GM18909 (cell line): Measurements from ENCODE around the gene CCDC183.
"Not testable (repeated sequence)": the region's sequence is repeated elsewhere in the genome, so short reads cannot be mapped to it uniquely, and the experiment has no call there.

Experiments used
- ATAC-seq: cut with Tn5 transposase; IDR thresholded peaks from one replicate; pipeline ENCODE4 v1.9.1; 2021; ENCODE audit warnings: mild to moderate bottlenecking; ENCODE audit not compliant: unreplicated experiment, poor library complexity

Gene CCDC183

DNA sequence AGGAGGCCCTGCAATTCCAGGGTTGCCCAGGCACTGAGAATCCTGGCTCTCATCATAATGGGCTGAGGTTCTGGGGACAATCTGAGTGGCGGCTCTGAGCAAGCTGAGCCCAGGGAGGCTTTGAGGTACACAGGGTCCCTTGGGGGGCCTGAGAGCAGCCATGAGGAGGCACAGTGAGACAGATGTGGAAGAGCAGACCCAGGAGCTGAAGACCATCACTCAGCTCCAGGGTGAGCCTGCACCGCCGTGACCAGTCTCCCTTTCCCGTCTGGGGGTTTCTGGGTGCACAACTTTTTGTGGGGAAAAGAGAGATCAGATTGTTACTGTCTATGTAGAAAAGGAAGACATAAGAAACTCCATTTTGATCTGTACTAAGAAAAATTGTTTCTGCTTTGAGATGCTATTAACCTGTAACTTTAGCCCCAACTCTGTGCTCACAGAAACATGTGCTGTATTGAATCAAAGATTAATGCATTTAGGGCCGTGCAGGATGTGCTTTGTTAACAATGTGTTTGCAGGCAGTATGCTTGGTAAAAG is at the start of gene CCDC183:
TSS of gene CCDC183 (plus strand) at position 101 of the 537 bp plus-strand sequence. CDS start at position 161, 60 bp downstream.
- no peak for ATAC-seq

GRCh38 chr9:136746621-136747020 is 49.5 kb upstream of the CCDC183 start:
- no peak for ATAC-seq

DNA sequence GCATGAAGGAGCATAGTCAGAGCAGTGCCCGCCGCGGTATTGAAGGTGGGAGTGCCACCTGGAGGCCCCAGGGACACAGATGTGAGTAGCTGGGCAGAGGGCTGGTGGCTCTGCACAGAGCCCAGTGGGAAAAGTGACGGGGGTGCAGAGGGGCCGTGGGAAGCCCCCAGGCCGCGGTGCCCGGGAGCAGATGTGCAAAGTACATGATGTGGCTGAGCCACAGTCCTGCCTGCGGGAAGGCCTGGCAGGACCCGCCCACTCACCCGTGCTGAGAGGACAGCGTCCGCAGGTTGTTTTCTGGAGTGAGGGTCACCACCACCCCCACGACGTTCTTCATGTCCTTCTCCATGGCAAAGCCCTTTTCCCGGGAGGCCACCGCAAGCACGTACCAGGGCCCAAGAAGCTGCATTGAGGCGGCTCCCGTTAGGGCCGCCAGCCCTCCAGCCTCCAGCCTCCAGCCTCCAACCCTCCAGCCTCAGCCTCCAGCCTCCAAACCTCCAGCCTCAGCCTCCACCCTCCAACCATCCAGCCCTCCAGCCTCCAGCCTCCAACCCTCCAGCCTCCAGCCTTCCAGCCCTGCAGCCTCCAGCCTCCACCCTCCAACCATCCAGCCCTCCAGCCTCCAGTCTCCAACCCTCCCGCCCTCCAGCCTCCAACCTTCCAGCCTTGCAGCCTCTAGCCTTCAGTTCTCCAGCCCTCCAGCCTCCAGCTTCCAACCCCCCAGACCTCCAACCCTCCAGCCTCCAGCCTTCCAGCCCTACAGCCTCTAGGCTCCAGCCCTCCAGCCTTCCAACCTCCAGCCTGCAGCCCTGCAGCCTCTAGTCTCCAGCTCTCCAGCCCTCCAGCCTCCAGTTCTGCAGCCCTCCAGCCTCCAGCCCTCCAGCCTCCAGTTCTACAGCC is 48.7 kb upstream of the CCDC183 start:
- ATAC-seq, result no peak

GRCh38 chr9:136748201-136748600 is 47.9 kb upstream of the CCDC183 start, which contains the start of gene LCN6:
Gene LCN6 (minus strand): TSS chr9:136748525. CDS start chr9:136748483, 42 bp downstream.
- ATAC-seq, result no peak

DNA sequence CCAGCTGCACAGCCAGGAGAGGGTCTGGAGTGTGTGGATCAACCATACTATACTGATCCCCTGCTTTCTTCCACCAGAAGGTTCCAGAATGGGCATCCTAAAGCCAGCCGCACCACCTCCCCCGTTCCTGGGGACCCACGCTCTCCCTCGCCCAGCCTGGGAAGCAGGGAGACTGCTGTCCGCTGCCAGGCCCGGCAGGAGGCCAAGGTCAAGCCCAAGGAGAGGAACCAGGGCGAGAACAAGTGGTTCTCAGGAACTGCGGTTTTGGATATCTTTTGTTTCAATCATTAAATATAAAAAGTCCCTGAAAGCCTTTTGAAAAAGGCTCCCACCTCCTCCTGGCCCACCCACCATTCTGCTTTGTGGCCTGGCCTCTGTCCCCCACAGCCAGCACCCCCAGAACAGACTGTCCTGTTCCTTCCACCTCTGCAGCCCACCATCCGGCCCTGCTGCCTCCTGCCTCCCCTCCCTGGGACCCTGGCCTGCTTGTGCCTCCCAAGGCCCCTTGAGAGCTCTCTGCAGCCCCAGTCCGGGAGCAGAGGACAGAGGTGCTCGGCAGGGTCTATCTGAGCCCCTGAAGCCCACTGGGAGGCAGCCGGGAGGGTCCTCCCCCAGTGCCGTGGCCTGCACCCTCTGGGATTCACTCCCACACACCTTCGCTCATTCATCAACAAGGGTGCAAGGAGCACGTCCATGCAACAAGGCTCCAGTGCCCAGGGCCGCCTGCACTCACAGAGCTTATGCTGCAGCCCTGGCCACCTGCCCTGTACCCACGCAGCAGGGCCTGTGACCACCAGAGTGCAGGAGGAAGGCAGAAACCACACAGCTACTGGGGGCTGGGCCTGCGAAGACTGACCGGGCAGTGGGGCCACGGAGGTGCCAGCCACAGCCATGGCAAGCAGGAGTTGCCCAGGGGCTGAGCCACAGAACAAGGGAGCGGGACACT is 47.2 kb upstream of the CCDC183 start:
- ATAC-seq, result no peak

DNA sequence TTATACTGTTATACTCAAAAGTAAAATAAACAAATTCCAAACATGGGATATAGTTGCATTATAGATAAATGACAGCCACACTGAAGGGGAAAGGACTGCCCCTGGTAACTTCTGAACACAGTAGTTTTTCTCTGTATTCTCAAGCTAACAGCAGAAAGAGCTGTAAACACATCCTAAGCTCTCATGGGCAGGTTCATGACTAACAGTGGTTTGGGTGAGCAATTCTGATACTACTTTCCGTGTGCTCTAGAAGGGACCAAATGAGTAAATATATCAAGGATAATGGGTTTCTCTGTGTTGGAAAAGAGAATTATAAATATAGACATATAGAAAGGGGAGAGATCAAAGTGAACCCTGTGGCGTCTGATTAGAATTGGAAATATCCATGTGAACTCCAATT is 45.6 kb upstream of the CCDC183 start:
- ATAC-seq, result no peak

DNA sequence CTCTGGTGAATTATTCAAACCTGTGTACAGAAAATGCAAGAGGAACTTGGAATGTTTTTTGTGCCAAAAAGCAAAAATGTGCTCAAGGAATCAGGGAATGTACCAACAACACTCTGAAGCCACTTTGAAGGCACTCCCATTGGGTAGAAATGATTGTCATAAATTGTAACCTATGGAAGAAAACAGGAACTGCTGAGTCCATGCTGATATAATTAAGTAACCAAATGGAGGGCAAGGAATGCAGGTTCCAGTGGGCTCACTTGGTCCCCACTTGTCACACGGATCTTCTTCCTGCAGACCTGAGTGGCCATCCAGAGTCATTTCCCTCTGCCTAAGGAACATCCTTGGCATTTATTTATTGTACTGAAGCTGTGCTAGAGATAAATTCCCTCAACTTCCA is 44.9 kb upstream of the CCDC183 start:
- ATAC-seq, result no peak

DNA sequence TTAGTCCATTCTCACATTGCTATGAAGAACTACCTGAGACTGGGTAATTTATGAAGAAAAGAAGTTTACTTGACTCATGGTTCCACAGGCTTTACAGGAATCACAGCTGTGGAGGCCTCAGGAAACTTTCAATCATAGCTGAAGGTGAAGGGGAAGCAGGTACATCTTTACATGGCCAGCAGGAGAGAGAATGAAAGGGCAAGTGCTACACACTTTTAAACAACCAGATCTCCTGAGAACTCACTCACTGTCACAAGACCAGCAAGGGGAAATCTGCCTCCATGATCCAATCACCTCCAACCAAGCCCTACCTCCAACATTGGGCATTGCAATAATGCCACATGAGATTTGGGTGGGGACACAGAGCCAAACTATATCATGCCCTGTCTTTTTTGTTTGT is 44.3 kb upstream of the CCDC183 start:
- no peak for ATAC-seq

DNA sequence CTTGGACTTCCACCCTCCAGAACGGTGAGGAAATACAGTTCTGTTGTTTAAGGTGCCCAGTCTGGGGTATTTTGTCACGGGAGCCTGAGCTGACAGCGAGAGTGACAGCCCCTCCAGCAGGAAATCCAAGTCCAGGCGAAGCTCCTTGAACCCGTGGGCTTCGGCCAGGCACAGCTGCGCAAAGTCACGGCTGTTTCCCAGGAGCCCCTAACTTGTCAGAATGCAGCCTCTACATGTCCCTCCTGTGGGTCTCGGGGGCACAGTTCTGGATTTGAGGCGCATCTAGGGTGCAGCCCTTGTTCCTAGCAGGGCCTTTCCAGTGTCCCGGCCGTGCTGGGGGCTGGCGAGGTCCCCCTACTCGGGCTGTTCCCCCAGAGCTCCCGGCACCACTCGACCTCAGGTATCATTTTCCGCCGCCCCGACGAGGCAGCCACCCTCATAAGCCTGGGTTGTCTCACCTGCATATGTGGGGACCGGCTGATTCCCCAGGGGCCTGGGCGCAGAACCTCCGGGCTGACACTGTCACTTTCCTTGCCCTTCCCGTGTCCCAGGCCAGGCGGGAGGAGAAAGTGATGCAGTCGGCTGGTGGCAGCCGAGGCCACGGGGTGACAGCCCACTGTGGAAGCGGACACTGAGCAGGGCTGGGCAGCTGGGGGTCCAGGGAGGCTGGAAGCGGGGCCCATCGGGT is 42.6 kb upstream of the CCDC183 start:
- ATAC-seq, result no peak

DNA sequence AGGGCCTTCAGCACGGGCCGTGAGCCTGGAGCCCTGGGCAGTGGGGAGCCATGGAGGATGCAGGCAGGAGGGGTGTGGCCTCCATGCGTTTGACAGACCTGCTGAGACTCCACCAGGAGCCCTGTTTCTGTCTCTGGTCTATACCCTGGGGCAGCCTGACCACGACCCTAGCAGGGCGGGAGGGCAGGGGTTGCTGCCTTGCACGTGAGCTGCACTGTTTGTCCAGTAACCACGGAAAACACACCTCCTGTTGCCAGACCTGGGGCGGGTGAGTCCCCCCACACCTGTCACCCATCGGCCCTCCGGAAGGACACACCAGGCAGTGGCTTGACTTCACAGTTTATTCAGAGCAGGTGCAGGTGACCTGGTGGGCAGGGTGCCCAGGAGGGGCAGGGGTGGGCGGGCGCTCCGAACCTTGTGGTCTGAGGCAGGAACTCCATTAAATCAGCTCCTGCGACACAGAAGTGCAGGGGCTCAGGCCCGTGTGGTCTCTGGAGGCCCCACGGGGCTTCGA is 42.0 kb upstream of the CCDC183 start:
- ATAC-seq, result no peak

GRCh38 chr9:136754626-136755301 is 41.4 kb upstream of the CCDC183 start:
- no peak for ATAC-seq

DNA sequence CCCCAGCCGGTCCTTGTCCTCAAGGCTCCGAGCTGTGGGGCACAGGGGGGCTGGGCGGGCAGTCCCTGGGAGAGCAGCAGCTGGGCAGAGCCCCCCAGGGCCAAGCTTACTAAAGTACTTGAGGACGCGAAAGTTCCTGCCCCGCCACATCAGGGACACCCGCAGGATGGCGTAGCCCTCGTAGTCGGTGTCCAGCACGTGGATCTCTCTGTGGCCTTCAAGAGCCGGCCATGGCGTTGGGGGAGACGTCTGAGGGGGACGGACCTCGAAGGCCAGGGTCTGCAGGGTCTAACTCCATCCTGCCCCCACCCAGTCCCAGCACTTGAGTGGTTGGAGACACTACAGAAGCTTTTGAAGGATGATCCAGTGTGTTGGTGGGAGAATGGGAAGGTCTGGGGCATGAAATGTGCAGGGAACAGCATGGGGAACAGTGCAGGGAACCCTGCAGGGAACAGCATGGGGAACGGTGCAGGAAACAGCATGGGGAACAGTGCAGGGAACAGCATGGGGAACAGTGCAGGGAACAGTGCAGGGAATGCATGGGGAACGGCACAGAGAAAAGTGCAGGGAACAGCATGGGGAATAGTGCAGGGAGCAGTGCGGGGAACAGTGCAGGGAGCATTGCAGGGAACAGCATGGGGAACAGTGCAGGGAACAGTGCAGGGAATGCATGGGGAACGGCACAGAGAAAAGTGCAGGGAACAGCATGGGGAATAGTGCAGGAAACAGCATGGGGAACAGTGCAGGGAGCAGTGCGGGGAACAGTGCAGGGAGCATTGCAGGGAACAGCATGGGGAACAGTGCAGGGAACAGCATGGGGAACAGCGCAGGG is 40.6 kb upstream of the CCDC183 start:
- not testable (repeated sequence) for ATAC-seq

DNA sequence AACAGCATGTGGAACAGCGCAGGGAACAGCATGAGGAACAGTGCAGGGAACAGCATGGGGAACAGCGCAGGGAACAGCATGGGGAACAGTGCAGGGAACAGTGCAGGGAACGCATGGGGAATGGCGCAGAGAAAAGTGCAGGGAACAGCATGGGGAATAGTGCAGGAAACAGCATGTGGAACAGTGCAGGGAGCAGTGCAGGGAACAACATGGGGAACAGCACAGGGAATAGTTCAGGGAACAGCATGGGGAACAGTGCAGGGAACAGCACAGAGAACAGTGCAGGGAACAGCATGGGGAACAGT is 40.1 kb upstream of the CCDC183 start:
- no peak for ATAC-seq

DNA sequence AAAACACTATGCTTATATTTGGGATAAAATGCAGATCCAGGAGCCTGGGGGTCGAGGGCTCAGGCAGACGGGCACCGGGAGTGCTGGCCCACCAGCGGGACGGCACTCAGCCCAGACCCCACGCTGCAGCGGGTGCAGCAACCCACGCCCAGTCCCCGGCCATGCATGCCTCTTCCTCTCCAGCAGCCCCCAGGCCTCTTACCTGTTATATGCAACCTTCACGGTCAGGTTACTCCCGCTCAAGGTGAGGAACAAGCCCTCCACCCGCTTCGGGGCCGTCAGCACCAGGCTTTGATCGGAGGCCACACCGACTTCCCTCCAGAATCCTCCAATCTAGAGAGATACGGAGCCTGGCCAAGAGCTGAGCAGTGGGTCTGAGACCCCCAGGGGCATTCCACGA is 39.3 kb upstream of the CCDC183 start:
- ATAC-seq, result no peak

DNA sequence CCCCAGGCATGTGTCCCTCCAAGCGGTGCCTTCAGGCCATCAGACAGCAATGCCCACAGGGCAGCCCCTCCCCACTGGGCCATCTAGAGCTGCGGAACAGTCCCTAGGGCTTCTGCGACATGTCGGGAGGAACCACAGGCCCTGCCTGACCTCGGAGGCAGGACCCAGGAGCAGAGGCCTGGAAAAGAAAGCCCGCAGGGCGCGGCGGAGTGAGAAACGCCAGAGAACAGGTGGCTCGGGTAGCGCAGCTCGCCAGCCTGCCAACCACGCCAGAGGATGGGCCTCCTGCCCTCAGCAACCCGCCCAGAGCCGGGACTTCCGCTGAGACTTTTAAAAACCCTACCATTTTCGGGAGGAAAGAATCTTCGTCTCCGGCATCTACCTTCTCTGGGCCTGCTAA is 38.8 kb upstream of the CCDC183 start:
- ATAC-seq, result no peak

DNA sequence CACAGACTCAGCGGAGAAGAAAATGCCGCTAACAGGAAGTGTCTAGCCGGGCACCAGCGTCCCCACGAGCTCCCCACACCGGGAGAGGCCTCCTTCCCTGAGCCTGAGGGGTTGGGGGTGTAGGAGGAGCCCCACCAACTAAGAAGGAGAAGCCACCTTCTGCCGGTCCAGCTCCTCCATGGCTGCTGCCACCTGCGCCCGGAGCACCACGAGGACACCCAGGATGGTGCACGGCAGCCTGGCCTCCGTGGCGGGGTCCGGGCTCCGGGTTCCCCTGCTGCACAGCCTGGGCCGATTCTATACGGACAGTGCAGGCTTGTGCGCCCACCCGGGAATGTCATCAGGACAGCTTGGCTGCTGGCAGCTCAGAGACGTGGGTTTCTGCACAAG is 38.4 kb upstream of the CCDC183 start:
- ATAC-seq, result no peak

DNA sequence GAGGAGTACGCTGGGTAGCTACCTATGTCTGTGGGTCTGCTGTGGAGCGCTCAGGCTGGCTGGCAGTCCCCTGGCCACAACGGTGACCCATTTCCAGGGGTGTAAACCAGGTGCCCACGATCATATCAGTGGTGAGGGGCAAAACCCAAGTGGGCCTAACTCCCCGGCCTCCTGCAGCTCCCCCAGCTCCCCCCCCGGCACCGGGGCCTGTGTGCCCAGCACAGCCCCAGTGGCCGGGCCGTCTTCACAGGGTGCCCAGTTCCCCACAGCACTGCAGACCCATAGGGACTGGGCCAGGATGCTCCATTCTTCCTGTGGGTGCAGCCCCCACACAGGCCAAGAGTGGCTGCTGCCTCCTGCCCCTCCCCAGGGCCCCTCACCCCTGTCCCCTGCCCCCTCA is 37.1 kb upstream of the CCDC183 start:
- ATAC-seq, result no peak

GRCh38 chr9:136759436-136760325 is 36.5 kb upstream of the CCDC183 start:
- ATAC-seq, result no peak
